Measurements from ENCODE around the gene C19orf81. TPM values are rescaled to one million over a fixed set of nuclear protein-coding genes. Genes with fewer than 3 reads are reported as not detected.

C19orf81 gene
- total RNA-seq, 4 donors from 2014 or later = not detected

DNA sequence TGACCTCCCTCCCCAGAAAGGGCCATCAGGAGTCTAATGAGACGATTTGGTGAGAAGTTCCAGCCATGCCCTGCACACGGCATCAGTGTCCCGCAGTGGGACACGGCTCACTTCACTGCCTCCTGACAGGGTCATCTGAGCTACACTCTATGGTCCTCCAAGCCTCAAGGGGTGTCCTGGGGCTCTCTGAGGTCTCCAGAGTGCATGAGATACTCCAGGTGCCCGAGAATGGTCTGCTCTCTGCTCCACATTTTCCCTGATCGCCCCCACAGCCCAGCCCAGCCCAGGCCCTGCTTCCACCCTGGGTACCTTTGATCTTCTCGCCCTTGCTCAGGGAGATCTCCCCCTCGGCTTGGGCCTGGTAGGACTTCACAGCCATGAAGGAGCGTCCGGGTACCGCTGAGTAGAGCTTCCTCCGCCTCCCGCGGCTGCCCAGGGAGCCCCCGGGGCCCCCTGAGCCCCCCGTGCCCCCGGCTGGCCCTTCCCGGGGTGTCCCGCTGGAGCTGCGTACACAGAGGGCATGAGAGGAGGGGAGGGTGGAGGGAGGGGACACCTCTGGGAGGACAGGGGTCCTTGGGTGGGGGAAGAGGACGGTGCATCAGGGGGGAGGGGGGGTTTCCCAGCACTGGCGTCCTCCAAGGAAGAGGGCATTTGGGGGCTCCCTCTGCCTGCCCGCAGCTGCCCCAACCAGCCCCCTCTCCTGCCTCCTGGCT, 53.1 kb downstream of the C19orf81 start:
- Histone ChIP-seq H3K27me3 (peaks cover 0 to 27% of the 10 kb centered on the region in 2 donors), H3K27ac (no peak overlapping the region), H3K9me3 (peaks cover 0 to 7% (median 0%) of the 10 kb centered on the region in 4 donors), H3K4me1 (no peaks in the 10 kb centered on the region), H3K36me3 (no peaks in the 10 kb centered on the region), H3K4me3 (no peak overlapping the region)
- WGBS, 2 donors = 50 to 64% methylated on average over 20 to 23 of the region's 23 CpGs
- TF ChIP-seq POLR2A (IDR thresholded peaks at IDR 0.05) = no peak
- TF ChIP-seq, protein P1, sequence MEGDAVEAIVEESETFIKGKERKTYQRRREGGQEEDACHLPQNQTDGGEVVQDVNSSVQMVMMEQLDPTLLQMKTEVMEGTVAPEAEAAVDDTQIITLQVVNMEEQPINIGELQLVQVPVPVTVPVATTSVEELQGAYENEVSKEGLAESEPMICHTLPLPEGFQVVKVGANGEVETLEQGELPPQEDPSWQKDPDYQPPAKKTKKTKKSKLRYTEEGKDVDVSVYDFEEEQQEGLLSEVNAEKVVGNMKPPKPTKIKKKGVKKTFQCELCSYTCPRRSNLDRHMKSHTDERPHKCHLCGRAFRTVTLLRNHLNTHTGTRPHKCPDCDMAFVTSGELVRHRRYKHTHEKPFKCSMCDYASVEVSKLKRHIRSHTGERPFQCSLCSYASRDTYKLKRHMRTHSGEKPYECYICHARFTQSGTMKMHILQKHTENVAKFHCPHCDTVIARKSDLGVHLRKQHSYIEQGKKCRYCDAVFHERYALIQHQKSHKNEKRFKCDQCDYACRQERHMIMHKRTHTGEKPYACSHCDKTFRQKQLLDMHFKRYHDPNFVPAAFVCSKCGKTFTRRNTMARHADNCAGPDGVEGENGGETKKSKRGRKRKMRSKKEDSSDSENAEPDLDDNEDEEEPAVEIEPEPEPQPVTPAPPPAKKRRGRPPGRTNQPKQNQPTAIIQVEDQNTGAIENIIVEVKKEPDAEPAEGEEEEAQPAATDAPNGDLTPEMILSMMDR (IDR thresholded peaks at IDR 0.05) = no peak
- TF ChIP-seq EP300 (IDR thresholded peaks at IDR 0.05) = no peak
- no peak for DNase-seq (ENCODE audit: low spot score in 2 of 2)

DNA sequence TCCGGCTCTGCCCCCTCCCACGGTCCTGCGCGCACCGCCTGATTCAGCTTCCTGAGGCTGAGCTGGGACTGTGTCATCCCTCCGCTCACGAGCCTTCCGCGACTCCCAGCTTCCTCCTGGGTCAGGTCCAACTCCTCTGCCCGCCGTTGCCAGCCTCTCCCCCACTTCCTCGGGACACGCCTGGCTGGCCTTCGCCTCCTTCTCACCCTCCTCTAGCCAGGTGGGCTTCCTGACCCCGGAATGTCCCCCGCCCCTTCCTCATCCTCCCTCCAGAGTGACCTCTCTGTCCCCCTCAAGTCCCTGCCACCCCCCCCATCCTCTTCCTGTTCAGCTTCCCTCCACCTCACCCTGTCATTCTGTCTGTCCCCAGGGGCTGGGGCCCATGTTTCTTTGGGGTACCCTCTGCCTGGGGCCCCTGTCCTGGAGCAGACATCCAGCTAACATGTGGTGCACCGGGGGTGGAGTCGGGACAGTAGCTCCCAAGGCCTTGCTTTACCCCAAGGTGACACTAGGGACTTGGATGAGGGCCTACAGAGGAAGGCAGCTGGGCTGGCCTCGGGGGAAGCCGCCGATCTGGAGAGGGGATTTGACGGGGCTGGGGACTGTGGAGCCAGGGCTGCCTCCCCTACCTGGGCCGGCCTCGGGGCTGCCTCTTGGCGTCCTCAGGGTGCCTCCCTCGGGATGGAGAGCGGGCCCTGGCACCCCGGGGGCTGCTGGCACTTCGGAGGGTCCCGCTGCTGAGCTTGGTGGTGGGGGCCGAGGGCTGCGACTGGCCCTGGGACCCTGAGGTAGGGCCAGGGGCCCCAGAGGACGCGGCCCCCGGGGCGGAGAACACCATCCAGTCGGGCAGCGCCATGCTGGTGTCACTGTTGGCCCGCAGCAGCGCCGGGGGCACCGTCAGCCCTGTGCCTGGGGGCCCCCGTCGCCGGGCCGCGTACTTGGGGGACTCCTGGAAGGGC, 53.9 kb downstream of the C19orf81 start:
- 53 to 65% methylated on average over 29 to 44 of the region's 47 CpGs for WGBS, 2 donors
- no peaks in the 10 kb centered on the region for H3K4me1 ChIP-seq
- DNase-seq (ENCODE audit: low spot score in 2 of 2) = no peak
- peaks cover 0 to 7% (median 0%) of the 10 kb centered on the region in 4 donors for H3K9me3 ChIP-seq
- peaks cover 0 to 27% of the 10 kb centered on the region in 2 donors for H3K27me3 ChIP-seq
- no peak overlapping the region for H3K27ac ChIP-seq
- H3K36me3 ChIP-seq = no peaks in the 10 kb centered on the region
- TF ChIP-seq EP300 (IDR thresholded peaks at IDR 0.05) (no peak), POLR2A (IDR thresholded peaks at IDR 0.05) (no peak)
- TF ChIP-seq, protein P1 (IDR thresholded peaks at IDR 0.05) = no peak
- H3K4me3 ChIP-seq = no peak overlapping the region

DNA sequence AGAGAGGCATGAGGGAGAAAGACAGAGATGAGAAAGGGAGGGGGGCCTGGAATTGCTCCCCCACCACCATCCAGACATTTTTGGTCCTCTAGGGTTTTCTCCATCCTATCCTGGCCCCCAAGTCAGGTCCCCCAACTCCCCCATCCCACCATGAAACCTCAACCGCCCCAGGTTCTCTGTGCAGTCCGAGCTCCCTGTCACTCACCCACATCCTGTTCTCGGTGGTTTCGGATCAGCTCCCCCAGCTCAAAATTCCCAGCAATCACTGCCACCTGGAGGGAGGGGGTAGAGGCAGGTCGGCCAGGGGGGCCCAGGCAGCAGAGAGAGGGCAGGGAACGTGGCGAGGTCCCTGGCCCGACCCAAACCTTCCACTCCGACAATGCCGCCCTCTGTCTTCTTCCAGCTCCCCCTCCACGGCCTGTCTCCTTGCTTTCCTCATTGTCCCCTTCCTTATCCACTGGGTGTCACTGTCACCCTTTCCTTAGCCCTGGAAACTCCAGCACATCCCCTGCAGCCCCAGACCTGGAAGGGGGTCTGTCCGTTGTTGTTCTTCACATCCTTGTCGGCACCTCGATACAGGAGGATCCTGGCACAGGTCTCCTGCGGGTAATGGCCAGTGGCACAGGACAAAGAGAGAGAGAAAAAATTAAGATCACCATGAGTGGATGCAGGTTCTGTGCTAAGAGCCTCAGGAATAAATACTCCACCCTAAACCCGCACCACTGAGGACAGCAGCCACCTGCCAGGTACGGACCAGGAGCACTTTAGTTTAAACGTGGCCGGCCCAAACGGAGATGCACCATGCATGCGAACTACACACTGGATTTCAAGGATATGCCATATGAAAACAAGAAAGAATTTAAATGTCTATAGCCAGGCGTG, 54.9 kb downstream of the C19orf81 start:
- no peak for DNase-seq (ENCODE audit: low spot score in 2 of 2)
- peaks cover 0 to 7% (median 0%) of the 10 kb centered on the region in 4 donors for H3K9me3 ChIP-seq
- H3K4me3 ChIP-seq = no peak overlapping the region
- no peaks in the 10 kb centered on the region for H3K36me3 ChIP-seq
- WGBS, 2 donors = 26 to 35% methylated on average over 22 of the region's 22 CpGs
- H3K4me1 ChIP-seq = no peaks in the 10 kb centered on the region
- TF ChIP-seq, protein P1 (IDR thresholded peaks at IDR 0.05) = no peak
- H3K27ac ChIP-seq = no peak overlapping the region
- peaks cover 0 to 27% of the 10 kb centered on the region in 2 donors for H3K27me3 ChIP-seq

DNA sequence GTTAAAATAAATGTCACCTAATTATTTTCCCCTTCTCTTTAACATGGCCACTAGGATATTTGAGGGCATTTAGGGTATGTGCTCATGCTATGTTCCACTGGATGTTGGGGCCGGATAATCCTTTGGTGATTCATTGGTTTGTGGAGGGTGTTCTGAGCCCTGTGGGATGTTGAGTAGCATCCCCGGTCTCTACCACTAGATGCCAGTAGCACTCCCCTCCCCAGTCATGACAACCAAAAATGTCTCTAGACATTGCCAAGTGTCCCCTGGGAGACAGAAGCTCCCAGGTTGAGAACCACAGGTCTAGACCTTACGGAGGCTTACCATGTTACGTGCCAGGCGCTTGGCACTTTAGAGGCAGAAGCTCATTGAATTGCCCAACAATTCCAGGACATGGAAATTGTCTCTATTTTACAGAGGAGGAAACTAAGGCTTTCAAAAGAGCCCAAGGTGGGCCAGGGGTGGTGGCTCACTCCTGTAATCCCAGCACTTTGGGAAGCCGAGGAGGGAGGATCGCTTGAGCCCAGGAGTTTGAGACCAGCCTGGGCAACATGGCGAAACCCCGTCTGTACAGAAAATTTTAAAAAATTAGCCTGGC, 56.3 kb downstream of the C19orf81 start:
- Histone ChIP-seq H3K9me3 (peaks cover 0 to 10% (median 0%) of the 10 kb centered on the region in 4 donors), H3K4me1 (no peaks in the 10 kb centered on the region), H3K27ac (no peak overlapping the region), H3K4me3 (no peak overlapping the region), H3K36me3 (no peaks in the 10 kb centered on the region), H3K27me3 (peaks cover 0 to 32% of the 10 kb centered on the region in 2 donors)
- no peak for DNase-seq (ENCODE audit: low spot score in 2 of 2)
- TF ChIP-seq EP300 (IDR thresholded peaks at IDR 0.05) (no peak), POLR2A (IDR thresholded peaks at IDR 0.05) (no peak)
- TF ChIP-seq, protein P1 (IDR thresholded peaks at IDR 0.05) = peak in 4 of 5 experiments; percentile 14 to 39 (median 23)
- 42 to 45% methylated on average over 9 of the region's 9 CpGs for WGBS, 2 donors
